GM21515 (cell line): Measurements from ENCODE around the gene CELA1.

Experiments used
- ATAC-seq: cut with Tn5 transposase; IDR thresholded peaks from one replicate; pipeline ENCODE4 v1.9.1; 2021; ENCODE audit not compliant: unreplicated experiment

CELA1 gene

DNA sequence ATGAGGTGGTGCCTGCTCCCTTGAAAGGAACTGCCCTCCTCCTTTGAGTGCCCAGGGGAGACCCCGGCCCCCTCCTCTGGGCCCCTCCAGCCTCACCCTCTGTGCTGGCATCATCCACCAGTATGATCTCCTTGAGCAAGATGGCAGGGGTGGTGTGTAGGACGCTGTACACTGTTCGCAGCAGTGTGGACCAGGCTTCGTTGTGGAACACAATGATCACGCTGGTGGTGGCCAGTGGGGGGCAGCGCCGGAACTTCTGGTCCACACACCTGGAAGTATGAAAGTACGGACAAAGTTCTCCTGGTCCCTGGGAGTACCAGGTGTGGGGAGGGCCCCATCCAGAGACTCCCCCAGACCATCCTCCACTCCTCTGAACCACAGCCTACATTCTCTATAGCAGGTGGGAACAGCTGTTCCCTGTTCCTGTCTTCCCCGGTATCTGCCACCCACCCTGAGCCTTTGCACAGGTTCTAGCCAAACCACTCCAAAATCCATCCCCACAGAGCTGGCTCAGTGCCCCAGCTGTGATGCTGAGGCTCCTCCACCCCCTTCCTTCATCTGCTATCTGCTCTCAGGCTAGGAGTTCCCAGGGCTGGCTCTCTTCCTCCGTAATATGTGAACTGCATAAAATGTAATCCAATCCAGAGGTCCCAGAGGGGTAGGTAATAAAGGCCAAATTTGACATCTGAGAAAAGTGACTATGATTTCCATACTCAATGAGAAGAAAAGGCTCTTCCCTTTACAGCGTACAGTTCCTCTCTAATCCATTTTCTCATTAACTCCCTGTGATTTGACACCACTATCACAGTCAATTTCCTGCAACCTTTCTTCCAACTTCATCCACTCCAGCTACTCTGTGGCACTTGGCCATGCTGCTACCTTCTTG lies 30.9 kb upstream of the CELA1 start:
- no peak for ATAC-seq

DNA sequence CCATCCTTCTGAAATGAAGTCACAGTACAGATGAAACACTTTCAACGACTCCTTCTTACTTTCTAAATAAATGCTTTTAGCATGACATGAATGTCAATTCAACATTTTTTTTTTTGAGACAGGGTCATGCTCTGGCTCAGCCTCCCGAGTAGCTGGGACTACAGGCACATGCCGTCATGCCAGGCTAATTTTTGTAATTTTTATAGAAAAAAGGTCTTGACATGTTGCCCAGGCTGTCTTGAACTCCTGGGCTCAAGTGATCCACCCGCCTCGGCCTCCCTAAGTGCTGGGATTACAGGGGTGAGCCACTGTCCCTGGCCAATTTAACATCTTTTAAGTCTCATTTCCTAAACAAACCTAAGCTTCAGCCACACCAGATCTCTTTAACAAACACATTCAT lies 28.4 kb upstream of the CELA1 start:
- ATAC-seq = no peak

DNA sequence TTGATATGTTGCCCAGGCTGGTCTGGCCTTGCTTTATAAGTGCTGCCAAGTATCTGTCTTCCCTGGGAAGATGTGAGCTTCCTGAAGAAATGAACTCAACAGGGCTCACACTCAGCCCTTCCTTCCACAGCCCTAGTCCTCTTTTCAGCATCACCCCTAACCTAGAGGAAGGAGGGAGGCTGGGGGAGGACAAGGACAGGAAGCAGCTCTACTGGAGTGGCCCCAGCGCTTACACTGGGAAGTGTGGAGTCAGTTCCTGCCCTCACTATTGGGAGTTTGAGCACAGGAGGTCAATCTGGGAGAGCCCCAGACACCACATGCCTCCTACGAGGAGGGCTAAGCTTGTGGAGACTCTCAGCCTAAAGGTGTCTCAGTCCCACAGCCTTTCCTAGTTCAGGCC lies 27.9 kb upstream of the CELA1 start:
- no peak for ATAC-seq

DNA sequence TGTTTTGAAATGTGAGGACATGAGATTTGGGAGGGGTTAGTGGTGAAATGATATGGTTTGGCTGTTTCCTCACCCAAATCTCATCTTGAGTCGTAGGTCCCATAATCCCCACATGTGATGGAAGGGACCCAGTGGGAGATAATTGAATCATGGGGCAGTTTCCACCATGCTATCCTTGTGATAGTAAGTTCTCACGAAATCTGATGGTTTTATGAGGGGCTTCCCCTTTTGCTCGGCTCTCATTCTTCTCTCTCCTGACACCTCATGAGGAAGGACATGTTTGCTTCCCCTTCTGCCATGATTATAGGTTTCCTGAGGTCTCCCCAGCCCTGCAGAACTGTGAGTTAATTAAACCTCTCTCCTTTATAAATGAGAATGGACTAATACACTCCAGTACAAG lies 26.7 kb upstream of the CELA1 start:
- no peak for ATAC-seq

DNA sequence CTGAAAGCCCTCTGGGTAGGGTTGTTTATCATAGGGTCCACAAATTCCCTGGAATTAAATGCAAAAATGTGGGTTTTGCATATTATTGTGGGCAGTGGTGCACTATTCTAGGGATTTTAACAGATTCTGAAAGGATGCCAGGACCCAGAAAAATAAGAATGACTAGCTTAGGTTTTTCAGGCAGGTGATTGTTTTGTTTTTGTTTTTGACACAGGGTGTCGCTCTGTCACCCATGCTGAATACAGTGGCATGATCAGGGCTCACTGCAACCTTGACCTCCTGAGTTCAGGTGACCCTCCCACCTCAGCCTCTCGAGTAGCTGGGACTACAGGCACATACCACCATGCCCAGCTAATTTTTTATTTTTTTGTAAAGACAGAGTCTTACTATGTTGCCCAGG lies 25.5 kb upstream of the CELA1 start:
- no peak for ATAC-seq

DNA sequence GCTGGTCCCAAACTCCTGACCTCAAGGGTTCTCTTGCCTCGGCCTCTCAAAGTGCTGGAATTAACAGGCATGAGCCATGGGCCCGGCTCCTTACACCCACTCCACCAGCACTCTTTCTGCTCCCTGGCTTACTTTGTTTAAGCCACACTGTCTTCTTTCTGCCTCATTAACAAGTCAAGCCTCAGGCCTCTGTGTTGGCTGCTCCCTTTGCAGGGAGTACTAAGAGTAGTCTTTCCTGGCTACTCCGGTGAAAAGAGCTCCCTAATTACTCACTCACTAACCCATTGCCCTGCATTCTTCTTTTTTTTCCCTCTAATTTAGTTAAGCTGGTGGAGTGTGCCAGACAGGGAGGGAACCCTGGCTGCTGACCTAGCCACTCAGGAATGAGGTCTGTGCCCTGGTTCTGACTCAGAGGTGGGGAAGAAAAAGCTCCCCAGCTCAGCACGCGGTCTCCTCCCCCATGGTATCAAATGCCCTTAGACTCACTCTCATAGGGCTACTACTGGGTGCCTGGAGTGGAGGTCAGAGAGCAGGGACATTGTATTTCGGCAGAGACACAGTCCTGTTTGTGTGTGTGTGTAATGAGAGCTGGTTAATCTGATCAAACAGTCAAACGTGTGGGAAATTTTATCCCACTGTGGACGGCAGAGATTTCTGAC lies 24.9 kb upstream of the CELA1 start:
- no peak for ATAC-seq

DNA sequence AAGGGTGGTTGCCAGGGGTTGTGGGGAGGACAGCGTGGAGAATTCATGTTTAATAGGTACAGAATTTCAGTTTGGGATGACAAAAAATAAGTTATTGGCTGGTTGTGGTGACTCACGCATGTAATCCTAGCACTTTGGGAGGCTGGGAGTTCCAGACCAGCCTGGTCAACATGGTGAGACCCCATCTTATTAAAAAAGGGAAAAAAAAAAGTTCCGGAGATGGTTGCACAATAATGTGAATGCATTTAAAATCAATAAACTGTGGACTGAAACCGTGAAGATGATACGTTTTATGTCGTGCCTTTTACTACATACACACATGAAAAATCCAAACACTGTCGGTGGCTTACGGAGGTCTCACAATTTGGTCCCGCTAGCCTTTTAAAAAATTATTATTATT lies 24.2 kb upstream of the CELA1 start:
- ATAC-seq = no peak

DNA sequence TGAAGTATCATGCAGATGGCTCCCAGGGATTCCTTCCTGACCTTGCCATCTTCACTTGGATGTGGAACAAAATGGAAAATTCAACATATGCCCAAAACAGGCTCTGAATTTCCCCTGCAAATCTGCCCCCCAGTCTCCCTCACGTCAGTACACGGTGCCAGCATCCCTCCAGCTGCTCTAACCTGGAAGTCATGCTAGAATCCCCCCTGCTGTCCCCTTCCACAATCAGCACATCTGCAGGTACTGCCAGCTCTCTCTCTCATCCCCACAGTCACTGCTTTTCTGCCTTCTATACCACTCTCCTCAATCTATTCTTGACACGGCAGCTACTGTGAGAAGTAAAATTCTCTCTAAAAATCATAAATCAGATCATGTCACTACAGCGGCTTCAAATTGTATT lies 23.1 kb upstream of the CELA1 start:
- no peak for ATAC-seq

DNA sequence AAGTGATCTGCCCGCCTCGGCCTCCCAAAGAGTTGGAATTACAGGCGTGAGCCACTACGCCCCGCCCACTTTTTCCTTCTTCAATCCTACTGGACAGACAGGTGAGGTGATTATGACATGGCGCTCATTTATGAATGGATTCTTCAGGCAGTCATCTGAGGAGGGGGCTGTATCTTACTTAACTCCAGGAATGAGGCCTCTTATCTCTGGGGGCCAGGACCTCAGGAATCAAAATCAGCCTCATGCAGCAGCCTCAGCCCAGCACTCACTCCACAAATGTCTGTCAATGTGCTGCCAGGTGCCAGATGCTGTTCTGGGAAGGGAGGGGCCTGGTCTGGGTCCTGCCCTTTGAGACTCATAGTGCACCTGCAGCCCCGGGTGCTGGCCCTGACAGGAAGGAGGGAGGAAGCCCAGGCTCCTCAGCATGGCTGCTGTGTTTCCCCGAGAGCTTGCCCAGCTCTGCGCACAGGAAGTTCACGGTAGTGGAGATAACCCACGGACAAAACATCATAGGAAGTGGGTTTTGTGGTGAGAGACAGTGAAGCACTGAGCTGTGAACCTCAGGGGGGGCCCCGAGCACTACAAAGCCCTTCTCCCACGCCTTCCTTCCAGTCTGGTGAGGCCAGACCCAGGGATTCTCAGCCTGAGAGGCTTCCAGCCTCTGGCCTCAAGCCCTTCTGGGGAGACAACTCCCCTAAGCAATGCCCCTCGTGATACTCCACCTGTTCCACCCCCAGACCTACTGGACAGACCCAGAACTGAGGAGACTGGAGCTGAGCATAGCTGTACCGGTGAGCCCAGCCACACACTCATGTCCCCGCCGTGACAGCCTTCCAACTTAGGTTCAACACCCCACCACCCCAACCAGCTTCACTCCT lies 22.4 kb upstream of the CELA1 start:
- peak; percentile 96 for ATAC-seq

DNA sequence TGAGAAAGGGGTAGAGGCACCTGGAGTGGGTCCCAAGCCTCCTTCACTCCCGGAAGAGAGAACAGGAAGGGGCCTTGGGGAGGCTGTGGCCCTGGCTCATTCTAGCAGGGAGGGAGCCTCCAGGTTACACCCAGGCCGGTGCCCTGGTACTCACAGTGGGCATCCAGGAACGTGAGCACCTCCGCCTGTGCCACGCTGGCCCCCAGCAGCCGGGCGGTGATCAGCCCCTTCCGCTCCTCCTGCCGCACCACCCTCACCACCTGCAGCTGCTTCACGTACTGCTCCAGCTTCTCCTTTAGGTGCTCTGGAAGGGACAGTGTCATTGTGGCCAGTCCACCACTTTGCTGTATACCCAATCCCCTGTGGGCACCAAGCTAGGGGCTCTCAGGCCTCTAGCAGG lies 18.8 kb upstream of the CELA1 start:
- ATAC-seq = no peak

DNA sequence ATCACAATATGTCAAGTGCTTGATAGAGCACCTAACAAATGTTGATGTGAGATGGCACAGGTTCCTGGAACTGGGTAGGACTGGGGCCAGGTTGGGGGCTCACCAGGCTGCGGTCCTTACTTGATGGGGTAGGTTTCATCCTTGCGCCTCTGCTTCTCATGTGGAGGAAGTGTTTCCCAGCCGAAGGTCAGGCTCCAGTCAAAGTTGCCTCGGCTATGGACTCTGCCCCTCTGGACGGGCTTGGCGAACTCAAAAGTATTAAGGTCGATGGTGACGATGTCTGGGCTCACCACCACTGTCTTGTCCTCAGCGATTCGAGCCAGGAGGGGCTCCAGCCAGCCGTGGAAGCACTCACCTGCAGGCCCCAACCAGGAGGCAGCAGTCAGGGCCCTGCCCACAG lies 17.5 kb upstream of the CELA1 start:
- ATAC-seq = no peak

DNA sequence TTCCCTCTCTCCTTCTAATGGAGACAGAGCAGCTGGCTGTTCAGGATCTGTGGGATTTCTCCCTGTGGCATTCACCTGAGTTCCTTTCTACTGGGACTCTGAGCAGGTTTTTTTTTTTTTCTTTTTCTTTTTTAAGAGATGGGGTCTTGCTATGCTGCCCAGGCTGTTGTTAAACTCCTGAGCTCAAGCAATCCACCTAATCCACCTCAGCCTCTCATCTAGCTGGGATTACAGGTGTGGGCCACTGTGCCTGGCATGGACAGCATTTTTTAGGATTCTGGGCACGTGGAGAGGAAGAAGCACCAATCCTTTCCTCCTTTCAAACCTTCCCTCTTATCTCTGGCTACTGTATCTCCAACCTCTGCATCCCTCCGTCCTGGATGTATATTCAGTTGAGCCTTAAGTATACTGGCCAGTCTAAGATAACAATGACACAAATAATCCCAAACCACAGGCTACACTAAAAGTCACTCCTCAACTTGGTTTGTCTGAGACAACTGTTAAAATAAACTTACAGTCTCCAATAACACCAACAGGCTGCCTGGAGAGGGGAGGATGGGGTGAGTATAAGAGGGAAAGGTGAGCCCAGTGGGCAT lies 16.4 kb upstream of the CELA1 start:
- no peak for ATAC-seq

DNA sequence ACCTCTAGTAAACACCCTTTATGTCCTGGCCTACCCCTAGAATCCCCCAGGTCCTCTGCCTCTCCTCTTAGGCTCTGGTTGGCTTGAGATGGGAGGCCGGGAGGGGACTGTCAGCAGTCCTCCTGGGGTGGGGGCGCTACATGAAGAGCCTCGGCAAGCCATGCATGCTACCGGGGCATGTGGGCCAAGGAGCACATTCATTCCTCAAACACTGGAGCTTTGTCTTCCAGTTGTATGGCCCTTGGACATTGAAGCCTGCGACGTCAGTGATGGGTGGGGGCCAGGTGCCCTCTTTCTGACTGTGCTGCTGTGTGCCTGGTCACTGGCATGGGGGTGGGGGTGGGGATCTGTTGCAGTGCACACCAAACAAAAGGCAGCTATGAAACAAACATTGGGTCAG lies 15.8 kb upstream of the CELA1 start:
- no peak for ATAC-seq

DNA sequence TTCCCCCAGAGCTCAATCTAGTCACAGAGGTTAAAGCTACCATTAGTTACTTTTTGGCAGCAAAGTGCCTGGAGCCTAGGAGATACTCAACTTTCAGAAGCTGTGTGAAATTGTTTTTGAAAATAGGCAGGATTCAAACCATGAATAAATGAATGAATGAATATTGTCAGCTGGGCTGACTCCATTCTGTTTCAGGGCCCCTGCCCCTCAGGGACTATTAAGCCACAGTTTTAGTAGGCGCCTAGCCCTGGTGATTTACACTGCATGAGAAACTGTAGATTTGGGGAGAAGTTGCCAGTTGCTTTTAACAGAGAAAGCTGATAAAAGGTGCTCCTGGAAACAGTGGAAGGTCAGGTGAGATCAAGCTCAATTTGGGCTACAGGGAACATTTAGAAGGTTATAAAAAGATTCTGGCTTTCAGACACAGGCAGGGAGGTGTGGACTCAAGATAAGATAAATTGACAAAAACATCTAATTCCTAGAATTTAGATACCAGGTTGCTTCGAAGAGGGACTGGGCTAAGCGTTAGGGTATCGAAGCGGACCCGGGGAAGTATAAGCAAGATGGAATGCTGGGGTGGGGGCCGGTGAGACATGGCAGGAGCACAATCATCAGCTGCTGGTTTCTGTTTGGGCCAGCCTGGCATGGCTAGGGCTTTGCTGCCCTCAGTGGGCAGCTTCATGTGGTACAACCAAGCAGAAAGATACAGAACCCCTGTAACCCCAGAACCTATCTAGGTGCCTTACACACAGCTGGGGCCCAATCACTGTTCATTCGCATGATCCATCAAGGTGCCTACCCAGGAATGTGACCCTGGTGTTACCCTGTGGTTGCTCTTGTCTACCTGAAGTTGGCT lies 14.9 kb upstream of the CELA1 start:
- no peak for ATAC-seq

DNA sequence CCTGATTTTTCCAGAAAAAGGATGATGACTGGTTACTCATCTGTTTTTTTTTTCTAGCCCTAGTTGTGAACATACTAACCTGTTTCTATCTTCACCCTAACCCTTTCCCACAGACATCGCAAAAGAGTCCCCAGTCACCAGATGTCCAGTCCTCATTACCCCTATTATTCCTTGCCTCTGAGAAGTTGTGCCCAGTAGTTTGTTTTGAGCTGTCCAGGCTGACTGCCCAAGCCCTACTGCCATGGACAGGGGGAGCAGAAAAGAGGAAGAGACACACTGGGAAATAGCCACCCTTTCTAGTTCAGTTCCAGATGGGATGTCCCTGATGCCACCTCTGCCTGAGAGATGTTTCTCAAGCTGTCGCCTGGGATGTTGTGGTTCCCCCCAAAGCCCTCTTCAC lies 13.8 kb upstream of the CELA1 start:
- no peak for ATAC-seq

DNA sequence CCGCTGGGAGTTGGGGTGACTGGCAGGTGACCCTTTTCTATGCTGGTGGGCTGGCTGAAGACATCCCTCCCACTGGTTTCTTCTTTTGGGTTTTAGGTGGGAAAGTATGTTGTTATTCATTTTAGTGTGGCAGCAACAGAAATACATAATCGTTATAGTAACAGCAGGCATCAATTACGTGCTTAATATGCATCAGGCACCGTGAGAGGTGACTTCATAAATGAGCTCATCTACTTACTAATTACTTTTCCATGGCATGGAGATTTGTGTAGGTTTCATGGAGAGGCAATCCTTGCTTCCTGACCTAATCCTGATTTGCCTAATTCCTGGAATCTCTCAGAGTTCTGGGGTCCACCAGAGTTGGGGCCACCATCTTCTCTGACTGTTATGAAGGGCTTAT lies 13.4 kb upstream of the CELA1 start:
- no peak for ATAC-seq

DNA sequence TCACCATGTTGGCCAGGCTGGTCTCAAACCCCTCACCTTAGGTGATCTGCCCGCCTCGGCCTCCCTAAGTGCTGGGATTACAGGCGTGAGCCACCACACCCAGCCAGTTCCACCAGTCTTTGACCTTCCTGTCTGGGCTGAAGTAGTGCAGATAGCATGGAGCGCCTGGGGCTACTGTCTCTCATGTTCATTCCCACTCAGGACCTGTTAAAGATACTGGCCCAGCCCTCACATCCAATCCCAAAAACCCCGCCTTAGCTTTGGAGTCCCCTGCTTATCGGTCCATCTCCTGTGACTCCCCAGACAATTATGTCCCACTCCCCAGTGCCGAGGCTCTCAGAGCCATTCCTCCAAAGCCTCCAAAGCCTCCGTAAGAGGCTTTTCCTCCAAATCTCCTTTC lies 12.0 kb upstream of the CELA1 start:
- no peak for ATAC-seq

DNA sequence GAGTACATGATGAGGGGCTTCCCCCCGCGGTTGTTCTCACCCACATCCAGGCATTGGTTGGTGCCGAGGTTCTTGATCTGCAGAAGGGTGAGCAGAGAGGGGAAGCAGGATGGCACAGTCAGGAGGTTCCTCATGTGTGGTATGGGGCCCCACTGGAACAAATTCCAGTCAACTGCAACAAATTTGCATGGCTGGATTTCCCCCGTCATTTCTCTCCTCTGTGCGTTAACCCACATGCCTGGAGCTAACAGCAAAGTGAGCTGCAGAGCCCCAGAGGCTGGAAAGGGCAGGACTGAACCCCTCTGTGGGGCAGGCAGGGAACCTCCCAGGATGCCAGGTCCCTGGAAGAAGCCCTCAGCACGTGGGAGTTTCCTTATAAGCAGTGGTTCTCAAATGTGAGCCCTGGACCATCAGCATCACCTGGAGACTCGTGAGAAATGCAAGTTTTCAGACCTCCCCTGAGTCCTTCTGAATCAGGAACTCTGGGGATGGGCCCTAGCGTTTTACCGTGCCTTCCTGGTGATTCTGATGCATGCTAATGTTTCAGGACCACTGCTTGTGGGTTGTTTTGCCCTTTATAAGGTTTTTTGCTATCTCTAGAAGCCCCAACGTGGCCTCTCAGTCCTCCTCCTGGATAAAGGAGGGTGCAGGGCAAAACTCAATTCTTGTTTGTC lies 11.0 kb upstream of the CELA1 start:
- no peak for ATAC-seq

DNA sequence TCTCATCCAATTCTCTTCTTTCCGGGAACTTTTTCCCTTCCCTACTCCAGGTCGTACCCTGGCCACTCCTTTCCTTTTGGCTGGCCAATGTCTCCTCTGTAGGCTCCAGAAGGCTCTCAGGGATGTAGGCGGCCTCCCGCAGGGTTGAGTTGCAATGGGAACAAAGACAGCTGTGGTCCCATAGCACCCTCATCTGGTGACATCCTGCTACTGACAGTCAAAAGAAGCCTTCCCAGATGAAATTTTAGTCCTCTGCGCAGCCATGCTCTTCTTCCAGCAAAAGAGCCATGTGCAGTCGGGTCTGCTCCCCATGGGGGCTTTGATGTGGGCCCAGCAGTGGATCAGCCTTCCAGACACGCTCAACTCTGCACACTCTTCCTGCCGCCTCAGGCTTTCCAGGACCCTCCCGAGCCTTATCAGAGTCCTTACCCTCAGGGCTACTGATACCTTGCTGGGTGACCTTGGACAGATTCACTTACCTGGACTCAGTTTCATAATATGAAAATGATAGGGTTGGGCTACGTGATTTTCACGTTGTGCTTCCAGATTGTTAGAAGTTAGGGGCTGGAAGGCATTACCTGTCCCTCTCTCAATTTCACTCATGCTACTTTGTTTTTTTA lies 5.5 kb upstream of the CELA1 start:
- ATAC-seq = no peak
